Fibroblast of mammary gland (primary cell): ENCODE data around the gene MDP1.
"Not testable (repeated sequence)": the region's sequence is repeated elsewhere in the genome, so short reads cannot be mapped to it uniquely, and the experiment has no call there.

Experiments used
- DNase-seq: peaks from one replicate; pipeline ENCODE4 v3.0.0-alpha.2; 2010; ENCODE audit warnings: low read depth
- H3K4me3 ChIP-seq: 2 replicates; pipeline ENCODE4 v1.5.1; 2011; ENCODE audit warnings: low read depth, mild to moderate bottlenecking, low read length, moderate library complexity; ENCODE audit not compliant: control insufficient read depth
- TF ChIP-seq, protein P1 (sequence below): conservative IDR thresholded peaks from 2 replicates; pipeline ENCODE4 v1.5.1; 2011; ENCODE audit warnings: low read depth, low read length, inconsistent platforms; ENCODE audit not compliant: control insufficient read depth, insufficient read depth

MDP1 gene

DNA sequence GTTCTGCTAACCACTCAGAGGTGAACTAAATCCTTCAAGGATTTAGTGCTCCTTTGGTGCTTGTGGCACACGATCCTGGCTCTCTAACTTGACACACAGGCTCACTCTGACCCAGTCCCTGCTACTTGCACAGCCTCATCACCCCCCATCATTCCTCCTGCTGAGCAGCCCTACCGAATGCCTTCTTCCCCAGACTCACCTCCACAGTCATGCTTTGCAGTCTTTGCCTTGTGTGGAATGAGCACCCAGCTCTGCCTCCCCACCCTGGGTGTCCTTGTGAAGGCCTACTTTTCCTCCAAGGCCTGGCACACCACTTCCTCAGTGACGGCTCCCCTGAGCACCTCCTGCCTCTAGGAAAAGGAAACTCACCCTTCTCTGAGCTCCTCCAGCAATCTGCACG is 34.5 kb upstream of the MDP1 start:
- DNase-seq = no peak
- H3K4me3 ChIP-seq = no peak overlapping the region
- TF ChIP-seq, protein P1, sequence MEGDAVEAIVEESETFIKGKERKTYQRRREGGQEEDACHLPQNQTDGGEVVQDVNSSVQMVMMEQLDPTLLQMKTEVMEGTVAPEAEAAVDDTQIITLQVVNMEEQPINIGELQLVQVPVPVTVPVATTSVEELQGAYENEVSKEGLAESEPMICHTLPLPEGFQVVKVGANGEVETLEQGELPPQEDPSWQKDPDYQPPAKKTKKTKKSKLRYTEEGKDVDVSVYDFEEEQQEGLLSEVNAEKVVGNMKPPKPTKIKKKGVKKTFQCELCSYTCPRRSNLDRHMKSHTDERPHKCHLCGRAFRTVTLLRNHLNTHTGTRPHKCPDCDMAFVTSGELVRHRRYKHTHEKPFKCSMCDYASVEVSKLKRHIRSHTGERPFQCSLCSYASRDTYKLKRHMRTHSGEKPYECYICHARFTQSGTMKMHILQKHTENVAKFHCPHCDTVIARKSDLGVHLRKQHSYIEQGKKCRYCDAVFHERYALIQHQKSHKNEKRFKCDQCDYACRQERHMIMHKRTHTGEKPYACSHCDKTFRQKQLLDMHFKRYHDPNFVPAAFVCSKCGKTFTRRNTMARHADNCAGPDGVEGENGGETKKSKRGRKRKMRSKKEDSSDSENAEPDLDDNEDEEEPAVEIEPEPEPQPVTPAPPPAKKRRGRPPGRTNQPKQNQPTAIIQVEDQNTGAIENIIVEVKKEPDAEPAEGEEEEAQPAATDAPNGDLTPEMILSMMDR = no peak

DNA sequence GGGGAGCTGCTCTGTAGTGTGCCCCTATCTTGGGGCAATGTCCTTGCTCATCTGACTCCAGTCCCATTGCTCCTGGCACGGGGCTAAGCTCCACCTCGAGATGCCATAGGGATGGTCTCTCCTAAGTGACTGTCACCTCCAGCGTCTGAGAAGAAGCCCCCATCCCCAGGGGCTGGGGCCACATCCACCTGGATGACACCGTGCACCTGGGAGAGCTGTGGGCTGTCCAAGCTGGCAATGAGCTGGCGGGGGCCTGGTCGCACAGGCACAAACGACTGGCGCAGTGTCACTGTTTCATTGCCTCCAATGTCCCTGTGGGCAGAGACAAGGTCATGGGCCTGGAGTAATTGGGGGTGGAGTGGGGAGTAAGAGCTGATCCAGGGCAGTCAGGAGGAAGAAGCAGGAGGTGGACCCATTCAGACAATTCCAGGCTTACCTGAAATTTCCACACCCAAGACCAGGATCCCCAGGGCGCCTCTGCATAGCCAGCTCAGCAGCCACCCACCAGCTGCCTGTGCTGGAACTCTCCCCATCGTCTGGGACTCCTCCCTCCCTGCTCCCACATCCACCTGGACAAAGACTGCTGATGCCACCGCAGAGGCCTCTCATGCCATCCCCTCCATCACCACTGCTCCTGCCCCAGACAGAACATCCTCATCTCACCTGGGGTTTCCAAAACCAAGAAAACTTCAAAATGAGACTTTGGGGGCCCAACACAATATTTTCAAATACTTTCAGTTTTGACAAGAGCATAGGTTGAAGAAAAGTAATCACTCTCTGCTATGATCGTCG is 33.6 kb upstream of the MDP1 start:
- DNase-seq = no peak
- H3K4me3 ChIP-seq = no peak overlapping the region
- TF ChIP-seq, protein P1 = no peak

DNA sequence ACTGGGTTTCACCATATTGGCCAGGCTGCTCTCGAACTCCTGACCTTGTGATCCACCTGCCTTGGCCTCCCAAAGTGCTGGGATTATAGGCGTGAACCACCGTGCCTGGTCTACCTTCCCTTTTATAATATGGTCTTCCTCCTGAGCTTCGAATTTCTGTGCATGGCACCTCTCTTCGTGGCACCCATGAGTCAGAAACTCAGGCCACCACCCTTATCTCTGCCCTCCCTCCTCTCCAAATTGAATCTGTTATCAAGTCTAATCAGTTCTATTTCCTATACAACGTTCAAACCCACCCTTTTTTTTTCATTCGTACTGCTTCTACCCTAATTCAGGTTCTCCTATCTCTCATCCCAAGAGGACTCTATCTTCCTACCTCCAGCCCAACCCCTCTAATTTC is 31.6 kb upstream of the MDP1 start:
- TF ChIP-seq, protein P1 = no peak
- no peak for DNase-seq
- no peak overlapping the region for H3K4me3 ChIP-seq

DNA sequence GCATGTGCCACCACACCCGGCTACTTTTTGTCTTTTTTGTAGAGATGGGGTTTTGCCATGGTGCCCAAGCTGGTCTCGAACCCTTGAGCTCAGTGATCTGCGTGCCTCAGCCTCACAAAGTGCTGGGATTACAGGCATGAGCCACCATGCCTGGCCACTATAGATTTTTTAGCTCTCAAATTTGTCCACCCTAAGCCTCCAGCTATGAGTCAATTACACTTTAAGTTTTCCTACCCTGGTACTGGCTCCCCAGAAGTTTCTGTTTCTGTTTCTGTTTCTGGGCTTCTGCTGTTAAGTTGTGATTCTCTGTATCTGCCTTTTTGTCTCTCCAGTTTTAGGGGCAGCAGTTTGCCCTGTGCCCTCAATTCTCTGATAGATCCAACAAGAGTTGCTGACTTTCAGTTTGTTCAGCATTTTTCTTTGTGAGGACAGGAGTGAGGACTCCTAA is 30.9 kb upstream of the MDP1 start:
- no peak overlapping the region for H3K4me3 ChIP-seq
- no peak for DNase-seq
- TF ChIP-seq, protein P1 = no peak

DNA sequence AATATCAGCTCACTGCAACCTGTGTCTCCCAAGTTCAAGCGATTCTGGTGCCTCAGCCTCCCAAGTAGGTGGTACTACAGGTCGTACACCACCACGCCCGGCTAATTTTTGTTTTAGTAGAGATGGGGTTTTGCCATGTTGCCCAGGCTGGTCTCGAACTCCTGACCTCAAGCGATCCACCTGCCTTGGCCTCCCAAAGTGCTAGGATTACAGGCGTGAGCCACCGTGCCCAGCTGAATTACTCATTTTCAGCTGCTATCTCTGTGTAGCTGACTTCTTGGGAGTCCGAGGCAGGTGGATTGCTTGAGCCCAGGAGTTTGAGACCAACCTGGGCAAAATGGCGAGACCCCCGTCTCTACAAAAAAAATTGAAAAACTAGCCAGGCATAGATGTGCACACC is 29.5 kb upstream of the MDP1 start:
- not testable (repeated sequence) for DNase-seq, H3K4me3 ChIP-seq

DNA sequence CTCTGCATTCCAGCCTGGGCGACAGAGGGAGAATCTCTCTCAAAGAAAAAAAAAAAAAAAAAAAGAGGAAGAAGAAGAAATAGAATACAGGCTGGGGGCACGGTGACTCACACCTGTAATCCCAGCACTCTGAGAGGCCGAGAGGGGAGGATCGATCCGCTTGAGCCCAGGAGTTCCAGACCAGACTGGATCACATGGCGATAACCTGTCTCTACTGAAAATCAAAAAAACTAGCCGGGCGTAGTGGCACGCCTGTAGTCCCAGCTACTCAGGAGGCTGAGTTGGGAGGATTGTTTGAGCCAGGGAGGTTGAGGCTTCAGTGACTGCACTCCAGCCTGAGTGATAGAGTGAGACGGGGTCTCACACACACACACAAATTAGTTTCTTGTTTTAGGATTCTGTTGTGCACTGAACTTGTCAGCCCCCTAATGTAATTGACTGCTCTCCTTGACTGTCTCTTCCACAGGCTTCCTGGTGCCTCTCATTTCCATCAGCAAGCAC is 27.5 kb upstream of the MDP1 start:
- TF ChIP-seq, protein P1 = no peak
- peak overlapping the region; percentile 90 for H3K4me3 ChIP-seq
- DNase-seq = peak; percentile 14

DNA sequence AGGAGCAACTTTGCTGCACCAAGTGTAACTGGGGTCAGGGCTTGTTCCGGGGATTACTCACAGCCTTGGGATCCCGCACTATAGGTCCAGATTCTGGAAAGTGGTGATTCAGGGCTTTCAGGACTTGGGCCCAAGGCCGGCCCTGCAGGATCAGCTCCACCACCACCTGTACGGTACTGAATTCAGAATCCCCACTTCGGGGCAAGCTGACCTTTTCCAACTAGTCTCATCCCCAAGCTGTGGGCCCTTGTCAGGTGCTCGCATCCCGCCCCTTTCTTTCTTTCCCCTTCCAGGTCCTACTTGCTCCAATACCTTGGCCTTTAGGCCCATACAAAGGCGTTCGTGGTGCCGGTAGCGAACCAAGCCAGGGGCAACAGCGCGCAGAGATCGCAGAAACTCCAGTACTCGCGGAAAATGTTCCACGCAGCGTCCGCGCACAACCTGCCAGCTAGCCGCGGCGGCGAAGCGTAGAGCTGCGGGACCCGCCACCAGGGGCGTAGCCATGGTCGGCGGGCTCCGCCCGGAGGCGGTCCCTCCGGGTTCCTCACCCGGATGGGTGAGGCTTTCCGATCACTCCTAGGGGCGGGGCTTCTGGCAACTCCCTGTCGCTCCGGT is 26.1 kb upstream of the MDP1 start:
- peak overlapping the region; percentile 90 for H3K4me3 ChIP-seq
- DNase-seq = peak; percentile 86
- TF ChIP-seq, protein P1 = peak; percentile 19
